PC-3 (cell line): ENCODE results near the gene OXT.

ENCODE experiments used
- CTCF ChIP-seq: fragments of 300-600 bp; sonication (generic); conservative IDR thresholded peaks from 2 replicates; pipeline ENCODE4 v1.5.1; 2017; ENCODE audit warnings: antibody characterized with exemption, low read depth, mild to moderate bottlenecking, low read length
- EZH2phosphoT487 ChIP-seq: fragments of 300-600 bp; sonication (generic); IDR thresholded peaks from 2 replicates; pipeline ENCODE4 v1.6.1; 2018; ENCODE audit warnings: mild to moderate bottlenecking, antibody characterized with exemption, low read length, borderline replicate concordance

- TF ChIP-seq EZH2phosphoT487 = no peak
- TF ChIP-seq CTCF = no peak
Measured at GRCh38 chr20:3077618-3078134, 6.3 kb downstream of the OXT start.
